HL-60 (cell line): ENCODE data around the gene TUFM.

ENCODE experiments used
- DNase-seq, 2 experiments: peaks; one replicate each; pipeline ENCODE4 v3.0.0-alpha.2; 2010 to 2020; ENCODE audit warnings: low read depth in 1 of 2, low spot score in 1 of 2
- H3K27ac ChIP-seq: fragments of 250-450 bp; sonication (Bioruptor Pico); replicated peaks from 2 replicates; pipeline ENCODE4 v1.5.1; 2020; ENCODE audit warnings: mild to moderate bottlenecking, moderate library complexity
- H3K27me3 ChIP-seq: fragments of 250-450 bp; sonication (Bioruptor Pico); 2 replicates; pipeline ENCODE4 v1.5.1; 2021; ENCODE audit warnings: mild to moderate bottlenecking, moderate library complexity; ENCODE audit not compliant: insufficient read depth, poor library complexity, severe bottlenecking
- H3K4me3 ChIP-seq: replicated peaks from 2 replicates; pipeline ENCODE4 v1.5.1; 2011; ENCODE audit warnings: mild to moderate bottlenecking, control low read depth, low read length; ENCODE audit not compliant: insufficient read depth
- CTCF ChIP-seq: IDR thresholded peaks from one replicate; pipeline ENCODE4 v1.5.1; 2011; ENCODE audit warnings: low read length, control low read depth, inconsistent platforms; ENCODE audit not compliant: insufficient read depth
- GABPA ChIP-seq: IDR thresholded peaks from 2 replicates; pipeline ENCODE4 v1.6.1; 2012; ENCODE audit warnings: low read depth
- POLR2AphosphoS5 ChIP-seq: IDR thresholded peaks from 2 replicates; pipeline ENCODE4 v1.6.1; 2012; ENCODE audit warnings: low read depth
- SPI1 ChIP-seq: IDR thresholded peaks from 2 replicates; pipeline ENCODE4 v1.6.1; 2012; ENCODE audit warnings: low read depth, mild to moderate bottlenecking, borderline replicate concordance
- TF ChIP-seq, protein P1 (sequence below): IDR thresholded peaks from 2 replicates; pipeline ENCODE4 v1.6.1; 2012; ENCODE audit warnings: low read depth; ENCODE audit not compliant: insufficient replicate concordance

TUFM gene

DNA sequence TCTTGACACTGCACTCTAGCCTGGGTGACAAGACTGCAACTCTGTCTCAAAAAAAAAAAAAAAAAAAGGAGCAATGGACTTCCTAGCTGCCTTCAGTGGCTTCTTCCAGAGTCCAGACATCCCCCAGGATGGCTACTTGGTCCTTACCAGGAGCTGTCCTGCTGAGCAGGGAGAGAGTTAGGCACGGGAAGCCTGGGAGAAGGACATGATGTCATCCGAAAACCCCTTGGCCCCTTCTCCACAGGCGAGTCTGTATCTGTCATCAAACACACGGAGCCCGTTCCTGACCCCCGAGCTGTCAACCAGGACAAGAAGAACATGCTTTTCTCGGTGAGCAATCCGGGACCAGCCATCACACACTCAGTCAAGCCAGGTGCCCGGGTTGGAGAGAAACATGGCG lies 40.8 kb upstream of the TUFM start:
- Histone ChIP-seq H3K4me3 (no peak overlapping the region), H3K27ac (no peak overlapping the region), H3K27me3 (no peaks in the 10 kb centered on the region)
- TF ChIP-seq GABPA (no peak), SPI1 (no peak), POLR2AphosphoS5 (no peak), CTCF (no peak)
- TF ChIP-seq, protein P1, sequence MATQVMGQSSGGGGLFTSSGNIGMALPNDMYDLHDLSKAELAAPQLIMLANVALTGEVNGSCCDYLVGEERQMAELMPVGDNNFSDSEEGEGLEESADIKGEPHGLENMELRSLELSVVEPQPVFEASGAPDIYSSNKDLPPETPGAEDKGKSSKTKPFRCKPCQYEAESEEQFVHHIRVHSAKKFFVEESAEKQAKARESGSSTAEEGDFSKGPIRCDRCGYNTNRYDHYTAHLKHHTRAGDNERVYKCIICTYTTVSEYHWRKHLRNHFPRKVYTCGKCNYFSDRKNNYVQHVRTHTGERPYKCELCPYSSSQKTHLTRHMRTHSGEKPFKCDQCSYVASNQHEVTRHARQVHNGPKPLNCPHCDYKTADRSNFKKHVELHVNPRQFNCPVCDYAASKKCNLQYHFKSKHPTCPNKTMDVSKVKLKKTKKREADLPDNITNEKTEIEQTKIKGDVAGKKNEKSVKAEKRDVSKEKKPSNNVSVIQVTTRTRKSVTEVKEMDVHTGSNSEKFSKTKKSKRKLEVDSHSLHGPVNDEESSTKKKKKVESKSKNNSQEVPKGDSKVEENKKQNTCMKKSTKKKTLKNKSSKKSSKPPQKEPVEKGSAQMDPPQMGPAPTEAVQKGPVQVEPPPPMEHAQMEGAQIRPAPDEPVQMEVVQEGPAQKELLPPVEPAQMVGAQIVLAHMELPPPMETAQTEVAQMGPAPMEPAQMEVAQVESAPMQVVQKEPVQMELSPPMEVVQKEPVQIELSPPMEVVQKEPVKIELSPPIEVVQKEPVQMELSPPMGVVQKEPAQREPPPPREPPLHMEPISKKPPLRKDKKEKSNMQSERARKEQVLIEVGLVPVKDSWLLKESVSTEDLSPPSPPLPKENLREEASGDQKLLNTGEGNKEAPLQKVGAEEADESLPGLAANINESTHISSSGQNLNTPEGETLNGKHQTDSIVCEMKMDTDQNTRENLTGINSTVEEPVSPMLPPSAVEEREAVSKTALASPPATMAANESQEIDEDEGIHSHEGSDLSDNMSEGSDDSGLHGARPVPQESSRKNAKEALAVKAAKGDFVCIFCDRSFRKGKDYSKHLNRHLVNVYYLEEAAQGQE, result no peak
- no peak for DNase-seq

DNA sequence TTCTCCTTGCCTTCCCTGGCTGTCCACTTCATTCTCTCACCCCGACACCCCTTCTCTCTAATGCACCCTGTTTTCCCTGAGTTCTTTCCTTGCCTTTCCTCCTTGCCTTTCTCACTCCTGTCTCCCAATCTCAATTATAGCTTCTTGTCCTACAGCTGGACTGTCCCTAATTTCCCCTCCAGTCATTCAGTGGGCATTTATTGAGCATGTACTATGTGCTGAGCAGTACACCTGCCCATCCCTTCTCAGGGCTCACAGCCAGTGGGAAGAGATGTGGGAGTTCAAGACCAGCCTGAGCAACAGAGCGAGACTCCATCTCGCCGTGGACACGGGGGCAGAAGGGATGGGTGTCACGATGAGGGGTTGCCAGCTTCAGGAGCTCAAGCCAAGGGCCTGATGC lies 37.9 kb upstream of the TUFM start:
- no peak for DNase-seq
- H3K27me3 ChIP-seq, result no peaks in the 10 kb centered on the region
- H3K27ac ChIP-seq, result no peak overlapping the region
- TF ChIP-seq, protein P1, result no peak
- TF ChIP-seq CTCF (no peak), POLR2AphosphoS5 (no peak)
- no peak overlapping the region for H3K4me3 ChIP-seq

GRCh38 chr16:28883221-28883996 lies 37.3 kb upstream of the TUFM start:
- Histone ChIP-seq H3K4me3 (no peak overlapping the region), H3K27me3 (no peaks in the 10 kb centered on the region), H3K27ac (no peak overlapping the region)
- DNase-seq, result no peak
- no peak for TF ChIP-seq SPI1
- no peak for TF ChIP-seq POLR2AphosphoS5
- TF ChIP-seq, protein P1, result no peak
- no peak for TF ChIP-seq GABPA
- TF ChIP-seq CTCF, result no peak
